Daoy (cell line): ENCODE data around the gene CACNG7. TPM values are rescaled to one million over a fixed set of nuclear protein-coding genes. Genes with fewer than 3 reads are reported as not detected.

Source experiments
- DNase-seq: peaks from one replicate; pipeline ENCODE4 v3.0.0-alpha.2; 2015; ENCODE audit warnings: low read depth
- total RNA-seq: library from RNA; depleted of rRNA; stranded (reverse); fragments of >200 nt; shearing (Covaris generic); gene quantifications from 2 replicates; pipeline ENCODE4 v1.2.3, GENCODE V29; 2014

Gene CACNG7
- total RNA-seq, 1 experiment from 2014 or later, result 0.29 TPM

DNA sequence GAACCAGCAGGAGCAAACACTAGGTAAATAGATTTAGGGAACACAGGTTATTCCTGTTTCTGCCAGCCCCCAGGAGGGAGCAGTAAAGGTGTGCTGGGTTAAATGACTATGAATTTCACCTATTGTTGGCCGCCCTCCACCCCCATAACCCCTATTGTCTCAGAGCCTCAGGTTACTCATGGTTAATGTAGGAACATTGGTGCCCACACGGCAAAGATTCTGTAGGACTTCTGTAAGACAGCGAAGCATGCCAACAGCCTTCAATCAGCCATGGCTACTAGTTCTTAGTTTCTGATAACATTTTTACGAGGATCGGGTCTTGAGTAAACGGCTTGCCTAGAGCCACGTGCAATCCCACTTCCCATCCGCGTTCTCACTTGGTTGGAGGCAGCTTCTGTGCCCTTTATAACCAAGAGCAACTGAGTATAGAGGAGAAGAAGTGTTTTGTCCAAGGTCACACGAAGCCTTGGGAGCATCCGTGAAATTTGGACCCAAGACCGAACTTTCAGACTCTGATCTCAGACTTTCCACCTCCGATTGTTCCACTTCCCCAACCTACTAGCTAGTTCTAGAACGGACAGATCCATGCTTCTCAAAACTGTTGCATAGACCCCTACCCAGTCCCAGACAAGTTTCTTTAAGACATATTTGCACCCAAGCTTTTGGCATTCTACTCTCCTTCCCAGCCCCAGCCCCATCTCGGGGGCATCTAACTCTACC, 48.5 kb downstream of the CACNG7 start:
- no peak for DNase-seq

DNA sequence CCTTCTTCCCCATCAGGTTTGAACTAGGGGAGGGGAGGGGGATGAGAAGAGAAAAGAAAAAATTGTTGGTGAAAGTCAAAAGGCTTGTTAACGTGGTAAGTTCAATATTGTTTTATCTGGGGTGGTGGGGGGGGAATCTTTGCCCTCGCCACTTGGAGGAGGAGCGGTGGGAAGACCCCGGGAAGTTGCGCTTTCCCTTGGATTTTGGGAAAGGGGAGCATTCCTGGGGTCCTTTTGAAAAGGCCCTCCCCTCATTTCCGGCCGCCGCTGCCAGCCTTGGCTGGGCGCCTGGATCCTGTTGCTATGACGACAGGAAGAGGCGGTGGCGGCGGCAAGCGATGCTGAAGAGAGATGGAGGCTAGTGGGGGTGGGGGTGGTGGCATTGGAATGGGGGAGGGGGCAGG, 49.1 kb downstream of the CACNG7 start:
- DNase-seq, result peak; percentile 65

DNA sequence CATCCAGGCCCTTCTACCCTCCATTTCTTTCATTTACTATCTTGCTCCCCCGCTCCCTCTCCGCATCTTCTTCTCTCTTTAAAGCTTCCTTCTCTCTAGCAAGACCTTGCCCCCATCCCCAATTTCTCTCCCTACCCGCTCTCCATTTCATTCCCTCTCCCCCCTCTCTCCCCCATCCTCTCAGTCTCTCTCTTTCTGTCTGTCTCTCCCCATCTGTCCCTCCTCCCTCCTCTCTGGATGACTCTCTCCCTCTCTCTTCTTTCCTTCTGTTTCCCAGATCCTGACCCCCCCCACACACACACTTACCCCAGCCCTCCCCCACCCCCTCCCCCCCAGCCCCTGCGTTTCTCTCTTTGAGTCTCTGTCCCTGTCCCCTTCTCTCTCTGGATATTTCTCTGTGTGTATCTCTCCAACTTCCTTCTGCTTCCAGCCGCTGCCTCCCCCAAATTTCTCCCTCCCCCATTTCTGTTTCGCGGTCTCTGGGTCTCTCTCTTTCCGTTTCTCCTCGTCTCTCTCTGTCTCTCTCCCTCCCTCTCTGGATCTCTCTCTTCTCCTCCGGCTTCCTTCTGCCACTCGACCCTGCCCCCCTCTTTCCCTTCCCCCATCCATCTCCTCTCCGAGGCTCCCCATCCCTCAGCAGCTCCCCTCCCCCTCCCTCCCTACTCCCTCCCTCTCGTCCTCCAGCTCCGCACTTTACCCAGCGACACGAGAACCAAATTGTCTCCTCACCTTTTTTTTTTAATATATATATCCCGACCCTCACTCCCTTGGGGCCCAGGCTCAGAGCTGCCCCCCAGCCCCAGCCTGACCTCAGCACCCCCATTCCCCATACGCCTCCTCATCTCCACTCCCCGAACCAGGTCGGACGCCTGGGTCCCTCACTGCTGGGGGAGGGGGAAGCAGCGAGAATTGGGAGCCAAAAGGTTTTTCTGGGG, 50.0 kb downstream of the CACNG7 start:
- DNase-seq, result no peak

DNA sequence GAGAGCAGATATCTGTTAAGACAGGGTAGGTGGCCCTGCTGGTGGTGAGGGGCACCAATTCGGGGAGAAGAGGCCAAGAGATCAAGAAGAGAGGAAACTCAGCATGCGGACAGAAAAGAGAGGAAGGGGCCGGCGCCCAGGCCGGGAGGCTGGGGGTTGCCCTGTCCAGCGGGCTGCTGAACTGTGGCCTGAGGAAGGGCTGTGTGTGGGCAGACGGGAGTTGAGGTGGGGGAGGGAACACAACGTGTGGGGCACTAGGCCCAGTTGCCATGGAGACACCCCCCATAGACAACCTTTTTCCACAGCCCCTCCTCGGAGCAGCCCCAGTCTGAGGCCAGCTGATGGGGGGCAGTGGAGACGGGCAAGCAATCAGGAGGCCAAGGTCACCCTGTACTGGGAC, 51.1 kb downstream of the CACNG7 start:
- DNase-seq, result no peak

DNA sequence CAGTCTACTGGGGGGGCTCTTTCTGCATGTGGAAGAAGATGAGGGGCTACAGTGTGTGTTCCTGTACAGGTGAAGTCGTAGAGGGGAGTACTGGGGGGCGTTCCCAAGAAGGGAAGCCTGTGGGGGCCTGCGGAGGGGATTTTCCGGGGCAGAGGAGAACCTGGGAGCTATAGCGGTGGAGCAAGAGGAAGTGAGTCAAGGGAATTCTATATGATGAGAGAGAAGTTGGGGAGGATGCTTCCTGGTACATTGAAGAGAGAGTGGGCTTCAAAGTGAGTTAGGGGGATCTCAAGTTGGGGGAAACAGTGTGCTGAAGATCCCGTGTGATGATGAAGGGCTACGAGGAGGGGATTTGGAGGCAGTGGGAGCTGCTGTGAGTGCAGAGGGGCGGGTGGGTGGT, 51.8 kb downstream of the CACNG7 start:
- peak; percentile 60 for DNase-seq

DNA sequence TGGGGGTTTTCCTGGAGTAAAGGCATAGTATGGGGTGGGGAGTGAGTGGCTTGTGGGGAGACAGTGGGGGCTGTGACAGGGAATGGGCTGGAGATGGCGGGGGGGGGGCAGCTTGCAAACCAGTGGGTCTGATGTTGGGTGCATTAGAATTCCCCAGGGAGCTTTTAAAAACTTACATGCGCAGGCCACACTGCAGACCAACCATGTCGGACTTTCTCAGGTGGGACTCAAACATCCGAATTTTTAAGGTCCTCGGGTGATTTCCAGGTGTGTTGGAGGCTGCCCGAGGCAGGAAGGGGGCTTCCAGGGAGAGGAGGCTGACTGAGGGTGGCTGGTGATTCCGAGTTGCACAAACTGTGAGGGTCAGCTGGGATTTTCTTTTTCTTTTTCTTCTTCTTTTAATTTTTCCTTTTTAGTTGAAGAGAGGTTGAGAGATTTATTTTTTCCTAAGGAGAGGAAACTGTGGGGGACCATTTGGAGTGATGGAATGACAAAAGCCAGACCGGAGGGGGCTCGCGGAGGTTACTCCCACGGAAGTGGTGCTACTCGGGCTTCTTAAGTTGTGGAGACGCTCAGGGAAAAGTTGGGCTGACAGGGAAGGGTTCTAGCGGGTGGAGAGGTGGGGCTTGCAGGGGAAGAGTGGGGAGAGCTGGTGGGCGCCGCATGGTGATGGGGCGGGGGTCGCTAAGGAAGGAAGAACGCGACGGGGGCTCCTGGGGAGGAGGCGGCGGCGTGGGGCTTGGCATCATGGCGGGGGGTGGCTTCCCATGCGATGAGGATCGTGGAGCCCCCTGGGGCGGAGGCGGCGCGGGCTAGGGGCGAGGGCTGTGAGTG, 52.7 kb downstream of the CACNG7 start:
- peak; percentile 74 for DNase-seq

DNA sequence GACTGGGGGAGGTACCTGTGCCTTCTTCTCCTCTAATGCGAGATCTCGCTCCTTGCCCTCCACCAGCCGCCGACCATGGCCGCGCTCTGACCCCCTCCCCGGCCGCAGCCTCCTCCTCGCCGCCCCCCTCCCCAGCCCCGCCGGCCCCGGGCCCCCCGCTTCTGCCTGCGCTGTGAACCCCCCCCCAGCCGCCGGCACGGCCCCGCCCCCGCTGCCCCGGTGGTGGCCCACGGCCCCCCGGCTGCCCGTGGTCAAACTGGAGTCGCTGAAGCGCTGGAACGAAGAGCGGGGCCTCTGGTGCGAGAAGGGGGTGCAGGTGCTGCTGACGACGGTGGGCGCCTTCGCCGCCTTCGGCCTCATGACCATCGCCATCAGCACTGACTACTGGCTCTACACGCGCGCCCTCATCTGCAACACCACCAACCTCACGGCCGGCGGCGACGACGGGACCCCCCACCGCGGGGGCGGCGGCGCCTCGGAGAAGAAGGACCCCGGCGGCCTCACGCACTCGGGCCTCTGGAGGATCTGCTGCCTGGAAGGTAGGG, 53.9 kb downstream of the CACNG7 start, which contains the start of gene CACNG8:
TSS of gene CACNG8 (plus strand) at position 51 of the 545 bp plus-strand sequence.
- no peak for DNase-seq

DNA sequence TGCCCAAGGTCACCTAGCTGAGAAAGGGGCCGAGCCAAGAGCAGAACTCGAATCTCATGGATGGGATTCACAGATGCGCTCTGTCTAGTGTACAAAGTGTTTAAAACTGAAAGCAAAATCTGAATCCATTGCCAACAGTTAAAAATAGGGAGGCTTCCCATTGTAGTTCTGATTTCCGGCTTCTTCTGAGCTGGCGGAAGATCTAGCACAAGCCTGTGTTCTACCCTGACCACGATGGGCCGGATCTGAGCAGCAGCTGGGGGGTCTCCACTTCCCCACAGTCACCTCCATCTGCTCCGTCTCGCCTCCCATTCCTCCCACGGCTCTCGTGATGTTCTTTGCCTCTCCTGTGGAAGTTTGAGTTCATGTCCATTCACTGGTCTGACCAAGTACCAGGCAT, 56.0 kb downstream of the CACNG7 start:
- no peak for DNase-seq

DNA sequence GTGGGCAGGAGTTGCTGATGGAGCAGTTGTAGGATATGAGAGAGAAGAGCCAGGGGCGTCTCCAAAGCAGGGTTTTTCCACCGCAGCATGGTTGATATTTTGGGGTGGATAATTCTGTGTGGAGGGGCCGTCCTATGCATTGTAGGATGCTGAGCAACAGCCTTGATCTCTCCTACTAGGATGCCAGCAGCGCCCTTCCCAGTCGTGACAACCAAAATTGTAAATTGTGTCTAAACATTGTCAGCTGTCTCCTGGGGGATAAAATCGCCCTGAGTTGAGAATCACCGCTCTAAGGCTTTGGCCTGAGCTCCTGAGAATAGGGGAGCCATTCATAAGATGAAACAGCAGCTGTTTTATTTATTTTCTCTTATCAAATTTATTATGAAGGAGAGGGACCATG, 57.9 kb downstream of the CACNG7 start:
- no peak for DNase-seq

DNA sequence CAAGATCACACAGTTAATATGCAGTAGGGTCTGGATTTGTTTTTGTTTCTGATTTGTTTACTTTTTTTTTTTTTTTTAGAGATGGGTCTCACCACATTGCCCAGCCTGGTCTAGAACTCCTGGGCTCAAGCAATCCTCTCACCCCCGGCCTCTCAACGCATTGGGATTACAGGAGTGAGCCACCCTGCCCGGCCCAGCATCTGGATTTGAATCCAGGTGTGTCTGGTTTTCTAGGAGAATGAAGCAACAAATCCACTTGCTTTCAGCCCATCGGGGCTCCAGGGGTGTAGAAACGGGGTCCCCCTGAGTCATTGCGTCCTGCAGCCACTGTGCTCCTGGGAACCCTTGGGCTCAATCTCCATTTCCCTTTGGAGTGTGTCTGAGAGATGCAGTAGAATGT, 60.3 kb downstream of the CACNG7 start:
- DNase-seq, result no peak

DNA sequence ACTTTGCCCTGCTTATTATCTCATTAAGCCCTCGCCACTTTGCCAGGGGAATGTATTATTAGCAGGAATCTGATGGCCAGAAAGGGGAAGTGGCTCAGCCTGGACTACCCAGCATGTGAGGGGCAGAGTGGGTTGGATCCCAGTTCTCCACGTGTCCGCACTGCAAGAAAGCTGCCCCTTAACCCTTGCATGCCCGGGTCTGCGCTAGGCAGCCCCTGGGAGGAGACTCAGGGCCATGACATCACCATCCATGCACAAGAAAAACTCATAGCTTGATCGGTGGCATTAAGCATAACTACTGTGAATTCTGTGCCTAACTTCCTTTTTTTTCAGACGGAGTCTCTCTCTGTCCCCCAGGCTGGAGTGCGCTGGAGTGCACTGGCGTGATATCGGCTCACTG, 62.6 kb downstream of the CACNG7 start:
- DNase-seq, result no peak

DNA sequence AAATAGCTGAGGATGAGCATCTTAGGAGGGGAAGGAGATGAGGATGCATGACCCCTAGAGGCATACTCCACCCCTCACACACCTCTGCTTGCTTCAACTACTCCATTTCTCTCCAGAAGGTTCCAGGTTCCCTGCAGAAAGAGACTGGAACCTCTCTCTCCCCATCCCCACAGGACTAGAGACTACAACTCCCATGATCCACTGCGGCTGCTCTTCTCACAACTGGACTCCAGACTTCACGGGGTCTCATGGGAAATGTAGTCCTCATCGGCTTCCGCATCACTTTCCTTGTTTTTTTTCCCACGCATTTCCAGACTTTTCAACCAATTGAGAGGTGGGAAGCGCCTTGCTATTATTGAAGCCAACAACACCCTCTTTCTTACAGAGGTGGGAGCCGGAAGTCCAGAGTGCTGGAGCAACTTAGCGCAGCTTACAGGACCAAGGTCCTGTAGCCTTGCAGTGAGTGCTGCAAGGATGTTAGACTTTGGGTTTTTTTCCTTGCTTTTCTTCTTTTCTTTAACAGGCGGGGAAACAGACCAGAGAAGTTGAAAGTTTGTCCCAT, 68.4 kb downstream of the CACNG7 start:
- peak; percentile 90 for DNase-seq

DNA sequence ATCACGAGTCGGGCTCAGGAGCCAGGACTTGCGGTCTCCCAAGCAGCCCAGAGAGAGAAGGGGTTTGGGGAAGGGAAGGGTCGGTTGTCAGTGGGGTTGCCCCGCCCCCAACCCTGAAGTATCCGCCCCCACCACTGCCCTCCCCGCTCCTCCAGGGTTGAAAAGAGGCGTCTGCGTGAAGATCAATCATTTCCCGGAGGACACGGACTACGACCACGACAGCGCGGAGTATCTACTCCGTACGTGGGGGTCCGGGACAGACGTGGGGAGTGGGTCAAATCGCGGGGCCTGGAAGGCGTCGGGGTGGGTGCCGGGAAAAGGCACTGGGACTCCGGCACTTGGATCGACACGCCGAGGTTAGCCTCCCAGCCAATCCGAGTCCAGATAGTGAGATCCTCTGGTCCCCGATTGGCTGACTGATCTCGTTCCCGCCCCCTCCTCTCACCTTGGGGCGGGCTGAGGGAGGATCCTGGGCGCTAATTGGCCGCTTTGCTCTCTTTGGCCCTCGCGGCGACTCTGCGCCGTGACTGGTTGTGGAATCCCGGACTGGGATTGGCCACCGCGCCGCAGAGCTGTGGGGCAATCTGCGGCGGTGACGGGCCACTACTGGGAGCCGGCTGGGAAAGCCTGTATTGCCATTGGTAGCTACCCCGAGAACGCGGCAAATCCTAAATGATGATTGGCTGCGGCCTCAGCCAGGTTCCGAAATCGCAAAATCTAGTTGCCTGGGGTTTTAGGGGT, 69.1 kb downstream of the CACNG7 start:
- peak; percentile 97 for DNase-seq

DNA sequence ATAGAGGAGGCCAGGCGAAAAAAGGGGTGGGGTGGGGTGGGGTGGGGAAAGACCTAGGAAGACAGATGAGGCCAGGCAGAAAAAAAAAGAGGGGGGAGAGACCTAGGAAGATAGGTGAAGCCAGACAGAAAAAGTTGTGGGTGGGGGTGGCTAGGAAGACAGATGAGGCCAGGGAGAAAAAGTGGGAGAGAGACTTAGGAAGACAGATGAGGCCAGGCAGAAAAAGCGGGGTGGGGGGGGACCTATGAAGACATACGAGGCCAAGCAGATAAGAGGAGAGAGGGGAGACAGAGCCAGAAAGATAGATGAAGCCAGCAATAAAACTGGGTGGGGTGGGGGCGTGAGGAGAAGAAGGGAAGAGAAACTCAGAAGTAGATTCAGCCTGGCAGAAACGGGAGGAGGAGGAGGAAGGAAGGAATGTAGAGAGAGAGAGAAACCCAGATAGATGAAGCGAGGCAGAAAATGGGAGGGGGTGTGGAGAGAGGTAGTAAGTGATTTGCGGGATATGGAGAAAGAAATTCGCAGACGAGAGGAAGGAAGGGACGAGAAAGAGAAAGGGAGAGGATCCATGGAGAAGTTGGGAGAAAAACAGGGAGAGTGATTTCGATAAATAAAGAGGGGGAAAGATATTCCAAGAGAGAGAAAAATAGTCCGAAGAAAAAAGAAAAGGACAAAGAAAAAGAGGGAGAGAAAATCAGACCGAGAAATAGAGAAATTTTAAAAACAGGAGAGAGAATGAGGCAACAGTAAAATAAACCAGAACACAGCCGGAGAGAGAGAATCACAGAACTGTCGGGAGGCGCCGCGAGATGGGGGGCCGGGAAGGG, 70.1 kb downstream of the CACNG7 start:
- DNase-seq, result no peak

DNA sequence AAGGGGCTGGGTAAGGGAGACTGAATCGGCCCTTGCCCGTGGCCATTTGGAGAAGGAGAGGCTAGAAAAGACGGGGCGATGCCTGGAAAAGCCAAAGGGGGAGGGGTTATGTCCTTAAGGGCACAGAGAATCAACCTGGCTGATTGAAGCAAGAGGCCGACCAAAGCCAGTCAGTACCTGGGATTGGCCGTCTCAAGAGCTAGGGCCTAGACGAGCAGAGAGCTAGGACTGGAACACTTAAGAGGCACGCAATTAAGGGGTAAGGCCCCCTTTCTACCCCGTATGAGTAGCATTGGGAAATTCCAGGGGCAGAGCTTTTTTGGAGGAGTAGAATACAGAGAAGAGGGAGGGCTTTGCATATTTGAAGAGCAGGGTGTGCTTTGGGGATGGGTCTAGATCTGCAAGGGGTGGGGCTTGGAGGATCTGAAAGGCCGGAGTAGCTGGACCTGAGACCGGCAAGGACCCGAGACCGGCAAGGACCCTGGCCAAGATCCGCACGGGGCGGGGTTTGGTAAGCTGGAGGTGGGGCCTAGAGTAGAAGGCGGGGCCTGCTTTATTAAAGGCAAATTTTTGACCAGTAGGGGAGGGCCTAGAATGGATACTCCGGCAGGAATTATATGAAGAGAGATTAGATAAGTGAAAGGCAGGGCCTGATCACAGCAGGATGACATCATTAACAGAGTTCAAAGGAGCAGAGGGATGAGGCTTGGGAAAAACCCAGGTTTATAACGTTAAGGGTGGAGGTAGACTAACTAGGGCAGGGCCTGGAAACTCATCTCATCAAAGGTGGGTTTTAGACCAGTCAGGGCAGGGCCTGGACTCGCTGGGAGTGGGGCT, 71.7 kb downstream of the CACNG7 start:
- peak; percentile 68 for DNase-seq

DNA sequence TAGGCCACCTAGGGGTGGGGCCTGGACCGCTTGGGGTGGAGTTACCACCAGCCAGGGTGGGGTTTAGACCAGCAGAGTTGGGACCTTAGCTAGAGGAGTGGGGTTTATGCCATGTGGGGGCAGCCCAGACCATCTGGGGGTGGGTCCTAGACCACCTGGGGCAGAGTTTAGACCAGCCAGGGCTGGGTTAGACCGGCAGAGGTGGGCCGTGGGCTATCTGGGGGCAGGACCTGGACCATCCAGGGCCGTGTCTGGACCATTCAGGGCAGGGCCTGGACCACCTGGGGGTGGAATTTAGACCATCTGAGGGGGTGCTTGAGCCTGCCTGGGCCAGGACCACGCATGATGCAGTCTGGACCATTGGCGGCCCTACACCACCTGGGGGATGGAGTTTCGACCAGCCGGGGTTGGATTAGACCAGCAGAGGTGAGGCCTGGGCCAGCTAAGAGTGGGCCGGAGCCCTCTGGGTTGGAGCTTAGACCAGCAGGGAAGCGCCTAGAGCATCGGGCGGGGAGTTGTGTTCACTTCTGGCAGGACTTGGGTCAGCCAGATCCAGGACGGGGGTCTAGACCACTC, 72.4 kb downstream of the CACNG7 start:
- no peak for DNase-seq

DNA sequence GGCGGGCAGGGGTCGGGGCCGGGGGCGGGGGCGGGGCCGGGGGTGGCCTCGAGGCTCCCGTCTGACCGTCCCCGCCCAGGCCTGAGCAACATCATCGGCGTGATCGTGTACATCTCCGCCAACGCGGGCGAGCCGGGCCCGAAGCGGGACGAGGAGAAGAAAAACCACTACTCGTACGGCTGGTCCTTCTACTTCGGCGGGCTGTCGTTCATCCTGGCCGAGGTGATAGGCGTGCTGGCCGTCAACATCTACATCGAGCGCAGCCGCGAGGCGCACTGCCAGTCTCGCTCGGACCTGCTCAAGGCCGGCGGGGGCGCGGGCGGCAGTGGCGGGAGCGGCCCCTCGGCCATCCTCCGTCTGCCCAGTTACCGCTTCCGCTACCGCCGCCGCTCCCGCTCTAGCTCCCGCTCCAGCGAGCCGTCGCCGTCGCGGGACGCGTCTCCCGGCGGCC, 72.9 kb downstream of the CACNG7 start:
- DNase-seq, result peak; percentile 43

DNA sequence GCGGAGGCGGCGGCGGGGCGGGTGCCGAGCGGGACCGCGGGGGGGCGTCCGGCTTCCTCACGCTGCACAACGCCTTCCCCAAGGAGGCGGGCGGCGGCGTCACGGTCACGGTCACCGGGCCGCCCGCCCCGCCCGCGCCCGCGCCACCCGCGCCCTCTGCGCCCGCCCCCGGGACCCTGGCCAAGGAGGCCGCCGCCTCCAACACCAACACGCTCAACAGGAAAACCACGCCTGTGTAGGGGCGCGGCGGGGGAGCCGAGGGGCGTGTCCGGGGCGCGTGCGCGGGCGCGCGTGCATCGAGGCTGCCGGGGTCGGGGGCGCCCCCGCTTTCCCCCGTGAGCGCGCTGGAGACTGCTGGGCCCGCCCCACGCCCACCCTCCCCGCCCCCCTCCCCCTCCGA, 73.5 kb downstream of the CACNG7 start:
- DNase-seq, result peak; percentile 76
